Brain microvascular endothelial cell (primary cell): ENCODE measurements around the gene TULP4.
"Not testable (repeated sequence)": the region's sequence is repeated elsewhere in the genome, so short reads cannot be mapped to it uniquely, and the experiment has no call there.

Experiments
- DNase-seq: peaks from one replicate; pipeline ENCODE4 v3.0.0-alpha.2; 2020
- H3K27ac ChIP-seq: fragments of 250-450 bp; sonication (Bioruptor Pico); 2 replicates; pipeline ENCODE4 v1.5.1; 2020; ENCODE audit warnings: mild to moderate bottlenecking, moderate library complexity
- H3K27me3 ChIP-seq: fragments of 250-450 bp; sonication (Bioruptor Pico); replicated peaks from 2 replicates; pipeline ENCODE4 v1.5.1; 2020; ENCODE audit warnings: mild to moderate bottlenecking
- H3K36me3 ChIP-seq: fragments of 250-450 bp; sonication (Bioruptor Pico); replicated peaks from 2 replicates; pipeline ENCODE4 v1.5.1; 2020; ENCODE audit warnings: mild to moderate bottlenecking
- H3K4me3 ChIP-seq: 2 replicates; pipeline ENCODE4 v1.5.1; 2011; ENCODE audit warnings: low read depth, mild to moderate bottlenecking, control low read depth, low read length, moderate library complexity
- CTCF ChIP-seq: IDR thresholded peaks from 2 replicates; pipeline ENCODE4 v1.5.1; 2011; ENCODE audit warnings: low read depth, mild to moderate bottlenecking, moderate library complexity, low read length, control low read depth, inconsistent platforms; ENCODE audit errors: missing control alignments
- in situ Hi-C: cut with HindIII; loops from 2 replicates; pipeline ENCODE4 v1.10.0; 2017; ENCODE audit warnings: low sequenced_read_pairs, low pct_ligation_motif_present

TULP4 gene

GRCh38 chr6:158556113-158556512 lies 243.8 kb downstream of the TULP4 start:
- Histone ChIP-seq H3K4me3 (no peak overlapping the region), H3K27ac (no peak overlapping the region), H3K36me3 (no peaks in the 10 kb centered on the region), H3K27me3 (no peaks in the 10 kb centered on the region)
- in situ Hi-C loops = no loop called here
- no peak for TF ChIP-seq CTCF
- DNase-seq = no peak

GRCh38 chr6:158557110-158557509 lies 244.8 kb downstream of the TULP4 start:
- H3K27ac ChIP-seq, in situ Hi-C loops, H3K4me3 ChIP-seq, DNase-seq, H3K36me3 ChIP-seq, H3K27me3 ChIP-seq: not testable (repeated sequence)

- DNase-seq = no peak
- H3K27ac ChIP-seq = no peak overlapping the region
- no peak for TF ChIP-seq CTCF
- in situ Hi-C loops = no loop called here
- no peaks in the 10 kb centered on the region for H3K36me3 ChIP-seq
- no peak overlapping the region for H3K4me3 ChIP-seq
- H3K27me3 ChIP-seq = no peaks in the 10 kb centered on the region
These were observed 245.7 kb downstream of the TULP4 start for GRCh38 chr6:158557927-158558326.

GRCh38 chr6:158558415-158559306 lies 246.4 kb downstream of the TULP4 start:
- Histone ChIP-seq H3K27me3 (no peaks in the 10 kb centered on the region), H3K36me3 (no peaks in the 10 kb centered on the region), H3K4me3 (no peak overlapping the region), H3K27ac (no peak overlapping the region)
- no peak for DNase-seq
- in situ Hi-C loops = no loop called here
- TF ChIP-seq CTCF = no peak

GRCh38 chr6:158559338-158559894 lies 247.2 kb downstream of the TULP4 start:
- Histone ChIP-seq H3K27ac (peak overlapping the region; percentile 60), H3K4me3 (peak overlapping the region; percentile 82), H3K27me3 (no peaks in the 10 kb centered on the region), H3K36me3 (no peaks in the 10 kb centered on the region)
- in situ Hi-C loops = no loop called here
- TF ChIP-seq CTCF = no peak
- no peak for DNase-seq

GRCh38 chr6:158559895-158560835 lies 247.9 kb downstream of the TULP4 start, which contains the start of gene TMEM181:
Gene TMEM181, plus strand, starts transcription at chr6:158560091. Its CDS starts 134 bp downstream, at chr6:158560225.
- H3K27ac ChIP-seq = peak within 1 kb of the TSS; percentile 60
- DNase-seq = peak; percentile 59
- no peaks in the 10 kb centered on the region for H3K36me3 ChIP-seq
- no peak for TF ChIP-seq CTCF
- no peaks in the 10 kb centered on the region for H3K27me3 ChIP-seq
- peak within 1 kb of the TSS; percentile 82 for H3K4me3 ChIP-seq
- in situ Hi-C loops = no loop called here
